ENCODE results near the gene MAN1C1.
"Not testable (repeated sequence)": the region's sequence is repeated elsewhere in the genome, so short reads cannot be mapped to it uniquely, and the experiment has no call there.

Gene MAN1C1

DNA sequence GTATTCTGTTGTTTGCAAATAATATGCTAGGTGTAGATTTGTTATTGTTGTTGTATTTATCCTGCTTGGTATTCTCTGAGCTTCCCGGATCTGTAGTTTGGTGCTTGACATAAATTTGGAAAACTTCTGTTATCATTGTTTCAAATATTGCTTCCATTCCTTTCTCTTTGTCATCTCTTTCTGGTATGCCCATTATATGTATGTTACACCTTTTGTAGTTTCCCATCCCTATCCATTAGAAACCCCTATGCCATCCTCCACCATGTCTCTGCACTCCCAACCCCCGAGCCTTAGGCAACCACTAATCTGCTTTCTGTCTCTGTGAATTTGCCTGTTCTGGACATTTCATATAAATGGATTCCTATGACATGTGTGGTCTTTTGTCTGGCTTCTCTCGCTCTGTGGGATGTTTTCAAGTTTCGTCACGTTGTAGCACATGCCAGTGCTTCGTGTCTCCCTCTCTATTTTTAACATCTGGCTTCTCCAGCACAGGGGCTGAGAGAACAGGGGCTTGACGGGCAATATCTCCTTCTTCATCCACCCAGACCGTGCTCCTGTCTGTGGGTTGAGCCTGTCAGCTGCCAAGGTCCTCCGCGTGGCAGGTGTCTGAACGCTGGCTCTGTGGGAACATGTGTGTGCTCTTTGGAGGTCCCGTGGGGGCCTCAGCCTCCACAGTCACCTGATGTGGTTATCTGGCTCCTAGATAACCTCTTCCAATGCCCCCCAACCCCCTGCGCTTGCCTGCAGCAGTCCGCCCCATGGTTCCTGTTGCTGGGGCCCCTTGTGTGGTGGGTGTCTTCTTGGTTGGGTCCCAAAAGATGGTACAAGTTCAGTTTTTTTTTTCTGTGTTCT lies 32.8 kb upstream of the MAN1C1 start:
- DNase-seq (ENCODE audit: low spot score), result no peak

GRCh38 chr1:25586181-25586588 lies 30.4 kb upstream of the MAN1C1 start:
- no peak for DNase-seq (ENCODE audit: low spot score)

GRCh38 chr1:25587290-25587689 lies 29.3 kb upstream of the MAN1C1 start:
- no peak for DNase-seq (ENCODE audit: low spot score)

- not testable (repeated sequence) for DNase-seq (ENCODE audit: low spot score)
Measured at GRCh38 chr1:25588224-25588623, 28.4 kb upstream of the MAN1C1 start.

DNA sequence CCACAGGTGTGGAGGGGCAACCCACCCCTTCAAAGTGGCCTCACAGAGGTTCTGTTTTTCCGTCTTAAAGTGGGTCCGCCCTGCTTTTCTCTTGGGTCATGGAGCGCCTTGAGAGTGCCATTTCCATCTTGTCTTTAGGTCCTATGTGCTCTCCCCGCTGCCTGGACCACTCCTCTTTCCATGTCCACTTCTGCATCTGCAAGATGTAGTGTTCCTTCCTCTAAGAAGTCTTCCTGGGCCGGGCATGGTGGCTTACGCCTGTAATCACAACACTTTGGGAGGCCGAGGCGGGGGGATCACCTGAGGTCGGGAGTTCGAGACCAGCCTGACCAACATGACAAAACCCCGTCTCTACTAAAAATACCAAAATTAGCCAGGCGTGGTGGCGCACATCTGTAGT lies 27.8 kb upstream of the MAN1C1 start:
- DNase-seq (ENCODE audit: low spot score), result not testable (repeated sequence)

- DNase-seq (ENCODE audit: low spot score), result no peak
Measured at GRCh38 chr1:25590096-25590824, 26.3 kb upstream of the MAN1C1 start.

- DNase-seq (ENCODE audit: low spot score), result no peak
Measured at GRCh38 chr1:25593861-25594260, 22.7 kb upstream of the MAN1C1 start.

GRCh38 chr1:25594971-25595370 lies 21.6 kb upstream of the MAN1C1 start:
- no peak for DNase-seq (ENCODE audit: low spot score)

- DNase-seq (ENCODE audit: low spot score), result not testable (repeated sequence)
Measured at GRCh38 chr1:25596641-25597040, 19.9 kb upstream of the MAN1C1 start.

- DNase-seq (ENCODE audit: low spot score), result no peak
Measured at GRCh38 chr1:25598879-25599278, 17.7 kb upstream of the MAN1C1 start.

GRCh38 chr1:25599969-25600610 lies 16.5 kb upstream of the MAN1C1 start:
- DNase-seq (ENCODE audit: low spot score), result no peak

DNA sequence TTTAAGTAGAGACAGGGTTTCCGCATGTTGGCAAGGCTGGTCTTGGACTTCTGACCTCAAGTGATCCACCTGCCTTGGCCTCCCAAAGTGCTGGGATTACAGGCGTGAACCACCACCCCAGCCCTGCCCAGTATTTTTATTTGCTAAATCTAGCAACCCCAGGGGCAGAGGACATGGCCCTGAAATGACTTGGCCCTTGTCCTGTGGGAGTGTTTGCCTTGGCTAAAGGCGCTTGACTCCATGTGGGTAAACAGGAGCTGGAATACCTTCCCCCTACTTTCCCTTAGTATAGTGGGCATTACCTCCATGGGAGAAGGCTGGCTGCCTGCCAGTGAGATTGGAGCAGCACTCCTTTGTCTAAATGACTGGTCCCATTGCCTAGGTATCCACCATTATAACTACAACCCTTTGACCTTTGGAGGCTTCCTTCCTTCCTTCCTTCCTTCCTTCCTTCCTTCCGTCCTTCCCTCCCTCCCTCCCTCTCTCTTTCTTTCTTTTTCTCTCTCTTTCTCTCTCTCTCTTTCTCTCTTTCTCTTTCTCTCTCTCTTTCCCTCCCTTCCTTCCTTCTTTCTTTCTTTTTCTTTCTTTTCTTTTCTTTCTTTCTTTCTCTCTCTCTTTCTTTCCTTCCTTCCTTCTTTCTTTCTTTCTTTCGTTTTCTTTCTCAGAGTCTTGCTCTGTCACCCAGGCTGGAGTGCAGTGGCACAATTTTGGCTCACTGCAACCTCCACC lies 15.5 kb upstream of the MAN1C1 start:
- DNase-seq (ENCODE audit: low spot score), result not testable (repeated sequence)

DNA sequence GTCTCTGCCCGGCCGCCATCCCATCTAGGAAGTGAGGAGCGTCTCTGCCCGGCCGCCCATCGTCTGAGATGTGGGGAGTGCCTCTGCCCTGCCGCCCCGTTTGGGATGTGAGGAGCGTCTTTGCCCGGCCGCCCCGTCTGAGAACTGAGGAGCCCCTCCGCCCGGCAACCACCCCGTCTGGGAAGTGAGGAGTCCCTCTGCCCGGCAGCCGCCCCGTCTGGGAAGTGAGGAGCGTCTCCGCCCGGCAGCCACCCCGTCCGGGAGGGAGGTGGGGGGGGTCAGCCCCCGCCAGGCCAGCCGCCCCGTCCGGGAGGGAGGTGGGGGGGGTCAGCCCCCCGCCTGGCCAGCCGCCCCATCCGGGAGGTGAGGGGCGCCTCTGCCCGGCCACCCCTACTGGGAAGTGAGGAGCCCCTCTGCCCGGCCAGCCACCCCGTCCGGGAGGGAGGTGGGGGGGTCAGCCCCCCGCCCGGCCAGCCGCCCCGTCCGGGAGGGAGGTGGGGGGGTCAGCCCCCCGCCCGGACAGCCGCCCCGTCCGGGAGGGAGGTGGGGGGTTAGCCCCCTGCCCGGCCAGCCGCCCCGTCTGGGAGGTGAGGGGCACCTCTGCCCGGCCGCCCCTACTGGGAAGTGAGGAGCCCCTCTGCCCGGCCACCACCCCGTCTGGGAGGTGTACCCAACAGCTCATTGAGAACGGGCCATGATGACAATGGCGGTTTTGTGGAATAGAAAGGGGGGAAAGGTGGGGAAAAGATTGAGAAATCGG lies 12.6 kb upstream of the MAN1C1 start:
- not testable (repeated sequence) for DNase-seq (ENCODE audit: low spot score)

DNA sequence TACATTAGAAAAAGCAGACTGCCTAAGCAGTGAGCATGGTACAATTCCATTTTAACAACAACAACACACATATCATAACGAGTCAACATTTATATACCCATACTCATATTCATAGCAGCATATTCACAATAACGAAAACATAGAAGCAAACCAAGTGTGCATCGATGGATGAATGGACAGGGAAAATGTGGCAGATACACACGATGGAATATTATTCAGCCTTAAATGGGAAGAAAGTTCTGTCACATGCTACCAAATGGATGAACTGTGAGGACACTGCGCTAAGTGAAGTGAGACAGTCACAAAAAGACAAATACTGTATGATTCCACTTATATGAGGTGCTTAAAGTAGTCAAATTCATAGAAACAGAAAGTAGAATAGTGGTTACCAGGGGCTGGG lies 9.5 kb upstream of the MAN1C1 start:
- no peak for DNase-seq (ENCODE audit: low spot score)

DNA sequence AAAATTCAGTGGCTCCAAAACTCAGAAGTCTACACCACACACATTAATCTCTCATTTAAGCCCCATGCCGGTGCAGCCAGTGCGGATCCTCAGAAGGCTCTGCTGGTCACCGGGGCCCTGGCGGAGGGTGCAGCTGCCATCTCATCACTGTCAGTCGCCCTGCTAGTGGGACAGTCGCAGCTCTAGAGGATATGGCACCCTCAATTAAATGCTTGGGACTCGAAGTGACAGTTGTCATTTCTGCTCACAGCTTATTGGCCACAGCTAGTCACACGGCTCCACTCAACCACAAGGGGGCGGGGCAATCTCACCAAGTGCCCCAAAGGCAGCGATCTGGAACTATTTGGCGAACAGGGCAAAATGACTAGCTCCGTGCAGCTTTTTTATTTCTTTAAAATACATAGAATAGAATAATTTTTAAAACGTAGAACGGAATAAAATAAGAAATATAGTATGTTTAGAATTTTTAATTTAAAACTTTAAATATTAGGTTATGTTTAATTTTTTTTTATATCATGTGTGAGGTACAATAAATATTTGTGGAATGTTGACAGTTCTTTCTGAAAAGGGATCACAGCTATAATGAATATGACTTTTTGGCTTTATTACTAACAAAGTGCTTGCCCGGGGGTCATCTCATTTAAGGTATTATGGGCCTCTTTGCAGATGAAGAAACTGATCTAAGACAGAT lies 8.0 kb upstream of the MAN1C1 start:
- peak; percentile 92 for DNase-seq (ENCODE audit: low spot score)

GRCh38 chr1:25609921-25610320 lies 6.7 kb upstream of the MAN1C1 start:
- peak; percentile 17 for DNase-seq (ENCODE audit: low spot score)

- DNase-seq (ENCODE audit: low spot score), result no peak
Measured at GRCh38 chr1:25610822-25611630, 5.6 kb upstream of the MAN1C1 start.

DNA sequence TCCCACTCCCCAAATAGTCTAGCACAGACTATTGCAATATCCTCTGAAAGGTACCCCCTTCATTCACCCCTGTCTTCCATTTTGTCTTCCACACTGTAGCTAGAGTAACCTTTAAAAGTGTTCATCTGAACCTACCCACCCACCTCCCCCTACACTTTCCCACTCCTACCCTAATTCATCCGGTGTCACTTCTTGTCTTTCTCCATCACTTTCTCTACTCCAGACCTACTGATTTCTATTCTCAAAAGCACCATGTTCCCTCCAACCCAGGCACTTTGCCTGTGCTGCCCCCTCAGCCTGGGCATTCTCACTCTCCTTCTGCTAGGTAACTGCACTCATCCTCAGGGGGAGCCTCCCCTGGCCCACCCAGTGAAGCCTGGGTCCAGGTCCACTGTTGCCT lies 4.7 kb upstream of the MAN1C1 start:
- DNase-seq (ENCODE audit: low spot score), result no peak

GRCh38 chr1:25612421-25612820 lies 4.2 kb upstream of the MAN1C1 start:
- no peak for DNase-seq (ENCODE audit: low spot score)

DNA sequence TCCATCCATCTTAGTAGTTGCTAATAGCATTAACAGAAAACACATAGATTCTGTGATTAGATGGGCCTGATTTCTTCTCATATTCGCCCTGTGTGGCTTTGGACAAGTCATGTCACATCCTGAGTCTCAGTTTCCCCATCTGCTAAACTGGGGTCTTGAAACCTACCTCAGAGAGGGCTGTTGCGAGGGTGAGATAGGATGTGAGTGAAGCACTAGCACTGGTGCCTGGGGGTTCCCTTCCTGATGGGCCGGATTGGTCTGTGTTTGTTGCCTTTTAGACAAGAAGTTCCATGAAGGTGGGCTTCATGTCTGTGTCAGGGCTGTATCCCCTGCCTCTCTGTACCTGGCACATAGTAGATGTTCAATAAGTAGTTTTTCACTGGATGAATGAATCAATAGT lies 3.5 kb upstream of the MAN1C1 start:
- DNase-seq (ENCODE audit: low spot score), result no peak

All from Ammon's horn (tissue), 1 donor.